Measurements from ENCODE around the gene HIF1A.

DNA sequence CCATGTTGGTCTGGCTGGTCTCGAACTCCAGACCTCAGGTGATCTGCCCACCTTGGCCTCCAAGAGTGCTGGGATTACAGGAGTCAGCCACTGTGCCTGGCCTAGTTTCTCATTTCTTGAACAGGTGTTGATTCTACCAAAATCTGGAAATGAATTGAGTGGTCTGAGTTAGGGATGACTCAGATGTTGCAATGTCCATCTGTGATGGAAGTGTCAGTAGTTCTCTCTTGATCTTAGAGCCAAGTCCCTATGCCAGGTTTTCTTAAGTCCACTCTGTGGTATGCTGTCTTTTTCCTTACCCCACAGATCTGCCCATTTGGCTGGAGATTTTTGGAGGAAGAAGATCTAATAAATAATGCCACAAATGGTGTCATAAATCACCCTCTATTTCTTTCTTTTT, 79.5 kb downstream of the HIF1A start:
- no peak for TF ChIP-seq CTCF (IDR thresholded peaks at IDR 0.05)
- no peak for TF ChIP-seq EZH2 (IDR thresholded peaks at IDR 0.05; ENCODE audit: borderline replicate concordance, insufficient read depth, low read depth, low read length, poor library complexity, severe bottlenecking)

All from B cell (primary cell).